OCI-LY1 (cell line): ENCODE data around the gene HDC.

Experiments
- H2AFZ ChIP-seq: fragments of 200-600 bp; sonication (generic), shearing (Covaris generic); 2 replicates; pipeline ENCODE4 v1.6.0; 2014; ENCODE audit warnings: antibody characterized with exemption, mild to moderate bottlenecking, low read length
- H3F3A ChIP-seq: fragments of 200-600 bp; sonication (generic), shearing (Covaris generic); 2 replicates; pipeline ENCODE4 v1.6.0; 2014; ENCODE audit warnings: mild to moderate bottlenecking, antibody characterized with exemption, low read length, moderate library complexity; ENCODE audit not compliant: insufficient read depth
- H3K27ac ChIP-seq: fragments of 200-600 bp; sonication (generic); 2 replicates; pipeline ENCODE4 v1.5.1; 2014; ENCODE audit warnings: low read length, mixed run types, mild to moderate bottlenecking, low read depth; ENCODE audit not compliant: poor library complexity, severe bottlenecking
- H3K27me3 ChIP-seq: fragments of 200-600 bp; sonication (generic); 2 replicates; pipeline ENCODE4 v1.6.0; 2014; ENCODE audit warnings: antibody characterized with exemption, mild to moderate bottlenecking, low read length, moderate library complexity; ENCODE audit not compliant: insufficient read depth
- H3K36me3 ChIP-seq: fragments of 200-600 bp; sonication (generic); 2 replicates; pipeline ENCODE4 v1.6.1; 2014; ENCODE audit warnings: mild to moderate bottlenecking, antibody characterized with exemption, low read length, moderate library complexity, mixed read lengths; ENCODE audit not compliant: insufficient read depth
- H3K4me1 ChIP-seq: fragments of 200-600 bp; sonication (generic); 2 replicates; pipeline ENCODE4 v1.5.1; 2014; ENCODE audit warnings: mild to moderate bottlenecking, low read length, moderate library complexity; ENCODE audit not compliant: insufficient read depth, severe bottlenecking
- H3K4me2 ChIP-seq: fragments of 200-600 bp; sonication (generic), shearing (Covaris generic); 2 replicates; pipeline ENCODE4 v1.6.1; 2014; ENCODE audit warnings: low read length
- H3K4me3 ChIP-seq: fragments of 200-600 bp; sonication (generic); 2 replicates; pipeline ENCODE4 v1.5.1; 2014; ENCODE audit warnings: low read length, low read depth, mild to moderate bottlenecking, mixed read lengths; ENCODE audit not compliant: poor library complexity, severe bottlenecking
- H3K79me2 ChIP-seq: fragments of 200-600 bp; shearing (Covaris generic); 2 replicates; pipeline ENCODE4 v1.6.1; 2016; ENCODE audit warnings: mixed run types, low read length, mixed read lengths; ENCODE audit not compliant: insufficient read depth
- H3K9ac ChIP-seq: fragments of 200-600 bp; sonication (generic), shearing (Covaris generic); 2 replicates; pipeline ENCODE4 v1.6.1; 2014; ENCODE audit warnings: mild to moderate bottlenecking, low read length, mixed read lengths
- H3K9me2 ChIP-seq: fragments of 200-600 bp; sonication (generic), shearing (Covaris generic); 2 replicates; pipeline ENCODE4 v1.6.1; 2014; ENCODE audit warnings: low read depth, mild to moderate bottlenecking, low read length, mixed read lengths
- H3K9me3 ChIP-seq: fragments of 200-600 bp; shearing (Covaris generic); 2 replicates; pipeline ENCODE4 v1.6.1; 2014; ENCODE audit warnings: low read length, mixed read lengths
- H4K20me1 ChIP-seq: fragments of 200-600 bp; sonication (generic), shearing (Covaris generic); 2 replicates; pipeline ENCODE4 v1.6.0; 2016; ENCODE audit warnings: mild to moderate bottlenecking, low read length; ENCODE audit not compliant: insufficient read depth
- CTCF ChIP-seq: fragments of 200-600 bp; sonication (generic), shearing (Covaris generic); IDR thresholded peaks from 2 replicates; pipeline ENCODE4 v1.5.1; 2017; ENCODE audit warnings: mild to moderate bottlenecking, antibody characterized with exemption, low read length, moderate library complexity, mixed read lengths
- EZH2 ChIP-seq: fragments of 200-600 bp; sonication (generic), shearing (Covaris generic); IDR thresholded peaks from 2 replicates; pipeline ENCODE4 v1.8.0; 2017; ENCODE audit warnings: borderline replicate concordance, mixed run types, mild to moderate bottlenecking, antibody characterized with exemption, low read length, moderate library complexity, mixed read lengths

HDC gene

GRCh38 chr15:50256188-50257041, 9.1 kb downstream of the HDC start:
- H3K27ac ChIP-seq = no peak overlapping the region
- H3K4me1 ChIP-seq = no peaks in the 10 kb centered on the region
- H3K4me2 ChIP-seq = no peak overlapping the region

DNA sequence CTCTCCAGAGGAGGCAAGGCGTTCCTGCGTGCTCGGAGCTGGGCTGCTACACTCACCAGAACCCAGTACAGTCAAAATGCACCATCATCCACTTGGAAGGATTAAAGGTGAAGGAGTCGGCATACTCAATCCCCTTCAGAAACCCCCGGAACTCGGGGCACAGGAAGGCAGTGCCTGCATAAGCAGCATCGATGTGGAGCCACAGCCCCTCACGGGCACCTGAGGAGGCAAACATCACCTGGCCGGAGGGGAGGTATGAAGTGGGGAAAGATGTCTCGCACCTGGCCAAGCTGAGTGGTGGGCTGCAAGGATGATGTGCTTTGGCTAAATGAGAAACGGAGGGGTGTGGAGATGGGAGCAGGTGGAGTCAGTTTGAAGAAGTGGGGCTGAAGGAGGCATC, 13.0 kb downstream of the HDC start:
- H3K27me3 ChIP-seq = no peaks in the 10 kb centered on the region
- H3K4me1 ChIP-seq = no peaks in the 10 kb centered on the region
- H3F3A ChIP-seq = no peaks in the 10 kb centered on the region
- no peak overlapping the region for H2AFZ ChIP-seq
- TF ChIP-seq CTCF (no peak), EZH2 (no peak)
- no peaks in the 10 kb centered on the region for H3K9me2 ChIP-seq
- H3K79me2 ChIP-seq = no peaks in the 10 kb centered on the region
- no peak overlapping the region for H3K27ac ChIP-seq
- H3K4me3 ChIP-seq = no peak overlapping the region
- no peaks in the 10 kb centered on the region for H4K20me1 ChIP-seq
- H3K9ac ChIP-seq = no peak overlapping the region
- H3K9me3 ChIP-seq = no peaks in the 10 kb centered on the region
- no peaks in the 10 kb centered on the region for H3K36me3 ChIP-seq
- no peak overlapping the region for H3K4me2 ChIP-seq

More at GRCh38 chr15:50256188-50257041, 9.1 kb downstream of the HDC start:
- Histone ChIP-seq H3F3A (no peaks in the 10 kb centered on the region), H3K9ac (no peak overlapping the region), H4K20me1 (no peaks in the 10 kb centered on the region), H3K9me3 (no peaks in the 10 kb centered on the region), H3K9me2 (no peaks in the 10 kb centered on the region), H2AFZ (no peak overlapping the region), H3K27me3 (no peaks in the 10 kb centered on the region), H3K36me3 (no peaks in the 10 kb centered on the region), H3K4me3 (no peak overlapping the region), H3K79me2 (no peaks in the 10 kb centered on the region)
- TF ChIP-seq EZH2 (no peak), CTCF (no peak)

DNA sequence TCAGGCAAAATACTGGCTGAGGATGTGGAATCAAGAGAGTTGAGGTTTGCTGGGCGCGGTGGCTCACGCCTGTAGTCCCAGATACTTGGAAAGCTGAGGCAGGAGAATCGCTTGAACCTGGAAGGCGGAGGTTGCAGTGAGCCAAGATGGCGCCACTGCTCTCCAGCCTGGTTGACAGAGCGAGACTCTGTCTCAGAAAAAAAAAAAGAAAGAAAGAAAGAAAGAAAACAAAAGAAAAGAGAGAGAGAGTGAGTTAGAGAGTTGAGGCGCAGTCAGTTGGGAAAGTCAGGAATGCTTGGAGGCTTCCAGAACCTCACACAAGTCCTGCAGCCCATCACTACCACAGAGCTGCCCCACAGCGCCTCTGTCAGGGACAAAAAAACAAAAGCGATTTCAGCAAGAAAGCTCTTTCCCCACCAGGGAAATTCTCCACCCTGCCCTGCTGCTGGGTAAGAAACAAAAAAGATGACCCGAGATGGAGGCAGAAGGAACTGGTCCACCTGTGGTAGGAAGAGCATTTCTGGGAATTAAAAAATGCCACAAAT, 13.8 kb downstream of the HDC start:
- Histone ChIP-seq H3K27ac (no peak overlapping the region), H3K79me2 (no peaks in the 10 kb centered on the region), H3F3A (no peaks in the 10 kb centered on the region), H2AFZ (no peak overlapping the region), H3K9me2 (no peaks in the 10 kb centered on the region), H3K4me1 (no peaks in the 10 kb centered on the region), H3K4me2 (no peak overlapping the region), H3K9ac (no peak overlapping the region), H3K27me3 (no peaks in the 10 kb centered on the region), H4K20me1 (no peaks in the 10 kb centered on the region), H3K9me3 (no peaks in the 10 kb centered on the region), H3K36me3 (no peaks in the 10 kb centered on the region), H3K4me3 (no peak overlapping the region)
- no peak for TF ChIP-seq EZH2
- no peak for TF ChIP-seq CTCF
